ENCODE data around the gene RRAD.
"Not testable (repeated sequence)": the region's sequence is repeated elsewhere in the genome, so short reads cannot be mapped to it uniquely, and the experiment has no call there.

RRAD gene

GRCh38 chr16:66905633-66906539, 19.4 kb downstream of the RRAD start:
- Mint-ChIP-seq H3K36me3 (no peaks in the 10 kb centered on the region), H3K4me1 (ENCODE audit: low read depth) (peaks cover 8% of the 10 kb centered on the region)

GRCh38 chr16:66904846-66905632, 20.3 kb downstream of the RRAD start:
- Mint-ChIP-seq H3K9me3 (ENCODE audit: low read depth) (no peaks in the 10 kb centered on the region), H3K27ac (no peak overlapping the region), H3K4me1 (ENCODE audit: low read depth) (peaks cover 8% of the 10 kb centered on the region), H3K27me3 (no peaks in the 10 kb centered on the region), H3K36me3 (no peaks in the 10 kb centered on the region), H3K4me3 (no peak overlapping the region)

More at GRCh38 chr16:66905633-66906539, 19.4 kb downstream of the RRAD start:
- Mint-ChIP-seq H3K9me3 (ENCODE audit: low read depth) (no peaks in the 10 kb centered on the region), H3K4me3 (no peak overlapping the region), H3K27me3 (no peaks in the 10 kb centered on the region), H3K27ac (no peak overlapping the region)

GRCh38 chr16:66904428-66904845, 20.9 kb downstream of the RRAD start:
- H3K4me3 Mint-ChIP-seq = no peak overlapping the region
- no peak overlapping the region for H3K27ac Mint-ChIP-seq
- H3K4me1 Mint-ChIP-seq (ENCODE audit: low read depth) = peaks cover 8% of the 10 kb centered on the region
- H3K36me3 Mint-ChIP-seq = no peaks in the 10 kb centered on the region
- no peaks in the 10 kb centered on the region for H3K9me3 Mint-ChIP-seq (ENCODE audit: low read depth)
- H3K27me3 Mint-ChIP-seq = no peaks in the 10 kb centered on the region

- Mint-ChIP-seq H3K4me3 (no peak overlapping the region), H3K4me1 (ENCODE audit: low read depth) (peaks cover 8% of the 10 kb centered on the region), H3K9me3 (ENCODE audit: low read depth) (no peaks in the 10 kb centered on the region), H3K36me3 (no peaks in the 10 kb centered on the region), H3K27me3 (no peaks in the 10 kb centered on the region), H3K27ac (no peak overlapping the region)
Observed at GRCh38 chr16:66903544-66904427, 21.5 kb downstream of the RRAD start.

GRCh38 chr16:66902648-66903543, 22.4 kb downstream of the RRAD start:
- Mint-ChIP-seq H3K27ac (no peak overlapping the region), H3K4me3 (no peak overlapping the region)

GRCh38 chr16:66901626-66902025, 23.7 kb downstream of the RRAD start:
- Mint-ChIP-seq H3K4me3 (no peak overlapping the region), H3K27me3 (no peaks in the 10 kb centered on the region), H3K36me3 (no peaks in the 10 kb centered on the region), H3K9me3 (ENCODE audit: low read depth) (no peaks in the 10 kb centered on the region), H3K4me1 (ENCODE audit: low read depth) (peaks cover 8% of the 10 kb centered on the region), H3K27ac (no peak overlapping the region)

More at GRCh38 chr16:66902648-66903543, 22.4 kb downstream of the RRAD start:
- Mint-ChIP-seq H3K4me1 (ENCODE audit: low read depth) (peaks cover 8% of the 10 kb centered on the region), H3K36me3 (no peaks in the 10 kb centered on the region), H3K9me3 (ENCODE audit: low read depth) (no peaks in the 10 kb centered on the region), H3K27me3 (no peaks in the 10 kb centered on the region)

- Mint-ChIP-seq H3K4me3 (no peak overlapping the region), H3K27me3 (no peaks in the 10 kb centered on the region), H3K36me3 (no peaks in the 10 kb centered on the region), H3K9me3 (ENCODE audit: low read depth) (no peaks in the 10 kb centered on the region), H3K4me1 (ENCODE audit: low read depth) (peaks cover 2% of the 10 kb centered on the region), H3K27ac (no peak overlapping the region)
Observed at GRCh38 chr16:66900721-66901441, 24.5 kb downstream of the RRAD start.

- Mint-ChIP-seq H3K4me3 (no peak overlapping the region), H3K36me3 (no peaks in the 10 kb centered on the region), H3K4me1 (ENCODE audit: low read depth) (no peaks in the 10 kb centered on the region), H3K9me3 (ENCODE audit: low read depth) (no peaks in the 10 kb centered on the region), H3K27me3 (no peaks in the 10 kb centered on the region), H3K27ac (no peak overlapping the region)
Observed at GRCh38 chr16:66899945-66900710, 25.2 kb downstream of the RRAD start.

GRCh38 chr16:66899310-66899944, 25.9 kb downstream of the RRAD start:
- no peak overlapping the region for H3K27ac Mint-ChIP-seq
- H3K27me3 Mint-ChIP-seq = no peaks in the 10 kb centered on the region
- no peak overlapping the region for H3K4me3 Mint-ChIP-seq
- no peaks in the 10 kb centered on the region for H3K36me3 Mint-ChIP-seq
- H3K4me1 Mint-ChIP-seq (ENCODE audit: low read depth) = no peaks in the 10 kb centered on the region
- no peaks in the 10 kb centered on the region for H3K9me3 Mint-ChIP-seq (ENCODE audit: low read depth)

GRCh38 chr16:66898933-66899309, 26.4 kb downstream of the RRAD start:
- no peaks in the 10 kb centered on the region for H3K4me1 Mint-ChIP-seq (ENCODE audit: low read depth)
- H3K27me3 Mint-ChIP-seq = no peaks in the 10 kb centered on the region
- no peaks in the 10 kb centered on the region for H3K36me3 Mint-ChIP-seq
- H3K27ac Mint-ChIP-seq = no peak overlapping the region
- no peaks in the 10 kb centered on the region for H3K9me3 Mint-ChIP-seq (ENCODE audit: low read depth)
- H3K4me3 Mint-ChIP-seq = no peak overlapping the region

GRCh38 chr16:66898207-66898606, 27.1 kb downstream of the RRAD start:
- no peaks in the 10 kb centered on the region for H3K36me3 Mint-ChIP-seq
- H3K27me3 Mint-ChIP-seq = no peaks in the 10 kb centered on the region
- peaks cover under 1% of the 10 kb centered on the region for H3K4me1 Mint-ChIP-seq (ENCODE audit: low read depth)
- H3K9me3 Mint-ChIP-seq (ENCODE audit: low read depth) = no peaks in the 10 kb centered on the region
- H3K4me3 Mint-ChIP-seq = no peak overlapping the region
- no peak overlapping the region for H3K27ac Mint-ChIP-seq

GRCh38 chr16:66896682-66897081, 28.7 kb downstream of the RRAD start:
- H3K27me3 Mint-ChIP-seq; H3K4me3 Mint-ChIP-seq; H3K4me1 Mint-ChIP-seq (ENCODE audit: low read depth); H3K36me3 Mint-ChIP-seq; H3K9me3 Mint-ChIP-seq (ENCODE audit: low read depth); H3K27ac Mint-ChIP-seq: not testable (repeated sequence)
